ENCODE measurements around the gene DMD. TPM values are rescaled to one million over a fixed set of nuclear protein-coding genes. Genes with fewer than 3 reads are reported as not detected.
"Not testable (repeated sequence)": the region's sequence is repeated elsewhere in the genome, so short reads cannot be mapped to it uniquely, and the experiment has no call there.

The DMD gene
- total RNA-seq, 1 donor from 2014 or later = 2.5 TPM

GRCh38 chrX:31497086-31497485 is 1714.3 kb downstream of the DMD start:
- H3K27me3 ChIP-seq (ENCODE audit: control insufficient read depth, insufficient read depth, low read length) = no peaks in the 10 kb centered on the region
- TF ChIP-seq CTCF (IDR thresholded peaks at IDR 0.05; ENCODE audit: insufficient read depth, low read length, poor library complexity, severe bottlenecking) = no peak
- DNase-seq (ENCODE audit: low read depth) = no peak
- no peaks in the 10 kb centered on the region for H3K36me3 ChIP-seq (ENCODE audit: control insufficient read depth, insufficient read depth, low read length)
- H3K4me3 ChIP-seq (ENCODE audit: low read depth, low read length) = no peak overlapping the region

GRCh38 chrX:31487951-31488350 is 1723.4 kb downstream of the DMD start:
- Histone ChIP-seq H3K27me3 (ENCODE audit: control insufficient read depth, insufficient read depth, low read length) (no peaks in the 10 kb centered on the region), H3K36me3 (ENCODE audit: control insufficient read depth, insufficient read depth, low read length) (no peaks in the 10 kb centered on the region), H3K4me3 (ENCODE audit: low read depth, low read length) (no peak overlapping the region)
- DNase-seq (ENCODE audit: low read depth) = no peak
- TF ChIP-seq CTCF (IDR thresholded peaks at IDR 0.05; ENCODE audit: insufficient read depth, low read length, poor library complexity, severe bottlenecking) = no peak

GRCh38 chrX:31483336-31483735 is 1728.0 kb downstream of the DMD start:
- Histone ChIP-seq H3K36me3 (ENCODE audit: control insufficient read depth, insufficient read depth, low read length) (no peaks in the 10 kb centered on the region), H3K4me3 (ENCODE audit: low read depth, low read length) (no peak overlapping the region), H3K27me3 (ENCODE audit: control insufficient read depth, insufficient read depth, low read length) (no peaks in the 10 kb centered on the region)
- no peak for TF ChIP-seq CTCF (IDR thresholded peaks at IDR 0.05; ENCODE audit: insufficient read depth, low read length, poor library complexity, severe bottlenecking)
- no peak for DNase-seq (ENCODE audit: low read depth)

- TF ChIP-seq CTCF (IDR thresholded peaks at IDR 0.05; ENCODE audit: insufficient read depth, low read length, poor library complexity, severe bottlenecking) = no peak
- H3K4me3 ChIP-seq (ENCODE audit: low read depth, low read length) = no peak overlapping the region
- H3K36me3 ChIP-seq (ENCODE audit: control insufficient read depth, insufficient read depth, low read length) = no peaks in the 10 kb centered on the region
- DNase-seq (ENCODE audit: low read depth) = no peak
- H3K27me3 ChIP-seq (ENCODE audit: control insufficient read depth, insufficient read depth, low read length) = no peaks in the 10 kb centered on the region
Observed at GRCh38 chrX:31480696-31481095, 1730.7 kb downstream of the DMD start.

GRCh38 chrX:31471229-31471628 is 1740.1 kb downstream of the DMD start:
- no peak for DNase-seq (ENCODE audit: low read depth)
- no peaks in the 10 kb centered on the region for H3K27me3 ChIP-seq (ENCODE audit: control insufficient read depth, insufficient read depth, low read length)
- TF ChIP-seq CTCF (IDR thresholded peaks at IDR 0.05; ENCODE audit: insufficient read depth, low read length, poor library complexity, severe bottlenecking) = no peak
- H3K36me3 ChIP-seq (ENCODE audit: control insufficient read depth, insufficient read depth, low read length) = no peaks in the 10 kb centered on the region
- H3K4me3 ChIP-seq (ENCODE audit: low read depth, low read length) = no peak overlapping the region

GRCh38 chrX:31470753-31471152 is 1740.6 kb downstream of the DMD start:
- H3K27me3 ChIP-seq (ENCODE audit: control insufficient read depth, insufficient read depth, low read length); H3K36me3 ChIP-seq (ENCODE audit: control insufficient read depth, insufficient read depth, low read length); H3K4me3 ChIP-seq (ENCODE audit: low read depth, low read length); DNase-seq (ENCODE audit: low read depth): not testable (repeated sequence)

Measured in kidney epithelial cell (primary cell).